ENCODE measurements around the gene MAN2A1. TPM values are rescaled to one million over a fixed set of nuclear protein-coding genes. Genes with fewer than 3 reads are reported as not detected.

Gene MAN2A1
- total and polyA plus RNA-seq, 12 donors: 11.7 to 123 (median 83.2) TPM

- Histone ChIP-seq H3K4me3 (no peak overlapping the region), H3K4me1 (replicated peaks in 1 of 2) (no peaks in the 10 kb centered on the region), H3K9me3 (replicated peaks in 1 of 3) (no peaks in the 10 kb centered on the region), H3K27me3 (no peaks in the 10 kb centered on the region), H3K27ac (no peak overlapping the region), H3K36me3 (replicated peaks in 1 of 2) (no peaks in the 10 kb centered on the region)
- WGBS, 4 donors: 62 to 75% (median 71%) methylated on average over 2 of the region's 2 CpGs
- intact Hi-C loops (cut with DNase I): no loop called here
- no peak for DNase-seq
- TF ChIP-seq CTCF (IDR thresholded peaks at IDR 0.05) (no peak), POLR2A (IDR thresholded peaks at IDR 0.05) (no peak)
Measured at GRCh38 chr5:109907731-109908130, 218.0 kb downstream of the MAN2A1 start.

GRCh38 chr5:109908366-109908765 lies 218.6 kb downstream of the MAN2A1 start:
- 76 to 89% (median 80%) methylated on average over 3 of the region's 3 CpGs for WGBS, 4 donors

GRCh38 chr5:109910874-109911273 lies 221.1 kb downstream of the MAN2A1 start:
- Histone ChIP-seq H3K9me3 (replicated peaks in 1 of 3) (no peaks in the 10 kb centered on the region), H3K27me3 (no peaks in the 10 kb centered on the region), H3K27ac (no peak overlapping the region), H3K4me3 (no peak overlapping the region), H3K36me3 (replicated peaks in 1 of 2) (no peaks in the 10 kb centered on the region), H3K4me1 (replicated peaks in 1 of 2) (no peaks in the 10 kb centered on the region)
- intact Hi-C loops (cut with DNase I): no loop called here
- WGBS, 4 donors: 76 to 79% (median 77%) methylated on average over 5 of the region's 5 CpGs
- TF ChIP-seq CTCF (IDR thresholded peaks at IDR 0.05) (no peak), POLR2A (IDR thresholded peaks at IDR 0.05) (no peak)
- DNase-seq: no peak

More at GRCh38 chr5:109908366-109908765, 218.6 kb downstream of the MAN2A1 start:
- Histone ChIP-seq H3K36me3 (replicated peaks in 1 of 2) (no peaks in the 10 kb centered on the region), H3K4me3 (no peak overlapping the region), H3K4me1 (replicated peaks in 1 of 2) (no peaks in the 10 kb centered on the region), H3K27me3 (no peaks in the 10 kb centered on the region), H3K27ac (no peak overlapping the region), H3K9me3 (replicated peaks in 1 of 3) (no peaks in the 10 kb centered on the region)
- intact Hi-C loops (cut with DNase I): no loop called here
- no peak for TF ChIP-seq POLR2A (IDR thresholded peaks at IDR 0.05)
- no peak for TF ChIP-seq CTCF (IDR thresholded peaks at IDR 0.05)
- no peak for DNase-seq

GRCh38 chr5:109911731-109912130 lies 222.0 kb downstream of the MAN2A1 start:
- WGBS, 4 donors: 58 to 70% (median 66%) methylated on average over 3 of the region's 3 CpGs
- H3K4me3 ChIP-seq: no peak overlapping the region
- H3K4me1 ChIP-seq (replicated peaks in 1 of 2): no peaks in the 10 kb centered on the region
- TF ChIP-seq POLR2A (IDR thresholded peaks at IDR 0.05): no peak
- TF ChIP-seq CTCF (IDR thresholded peaks at IDR 0.05): no peak
- no peaks in the 10 kb centered on the region for H3K9me3 ChIP-seq (replicated peaks in 1 of 3)
- intact Hi-C loops (cut with DNase I): no loop called here
- no peaks in the 10 kb centered on the region for H3K36me3 ChIP-seq (replicated peaks in 1 of 2)
- H3K27me3 ChIP-seq: no peaks in the 10 kb centered on the region
- H3K27ac ChIP-seq: no peak overlapping the region
- DNase-seq: no peak

Measured in adrenal gland (tissue), 12 donors.